GM10266 (cell line): ENCODE results near the gene CLBA1.

Experiments
- DNase-seq: peaks from one replicate; pipeline ENCODE4 v3.0.0; 2012; ENCODE audit errors: extremely low spot score
- CTCF ChIP-seq: IDR thresholded peaks from 2 replicates; pipeline ENCODE4 v1.5.1; 2012; ENCODE audit warnings: mild to moderate bottlenecking, low read depth; ENCODE audit not compliant: control insufficient read depth, insufficient read depth; ENCODE audit errors: missing control alignments

CLBA1 gene

GRCh38 chr14:104983231-104983721, 2.3 kb upstream of the CLBA1 start:
- no peak for TF ChIP-seq CTCF
- DNase-seq: no peak

GRCh38 chr14:104984056-104984894, 1.3 kb upstream of the CLBA1 start:
- DNase-seq: no peak
- no peak for TF ChIP-seq CTCF

GRCh38 chr14:104986487-104987164, 1.0 kb downstream of the CLBA1 start:
- no peak for TF ChIP-seq CTCF
- DNase-seq: no peak

GRCh38 chr14:104989236-104989950, 3.8 kb downstream of the CLBA1 start:
- no peak for TF ChIP-seq CTCF
- no peak for DNase-seq

- DNase-seq: no peak
- TF ChIP-seq CTCF: no peak
Observed at GRCh38 chr14:104989951-104990303, 4.3 kb downstream of the CLBA1 start.

- DNase-seq: no peak
- TF ChIP-seq CTCF: no peak
Observed at GRCh38 chr14:104991896-104992230, 6.3 kb downstream of the CLBA1 start.
